SIG-M5 treated with dmso at 0.1 percent for 504 hours (cell line): Measurements from ENCODE around the gene BANP.
"Not testable (repeated sequence)": the region's sequence is repeated elsewhere in the genome, so short reads cannot be mapped to it uniquely, and the experiment has no call there.

Experiments
- DNase-seq: peaks from one replicate; lab custom pipeline; 2025; ENCODE audit not compliant: unreplicated experiment; lab: John Stamatoyannopoulos, UW

BANP gene

DNA sequence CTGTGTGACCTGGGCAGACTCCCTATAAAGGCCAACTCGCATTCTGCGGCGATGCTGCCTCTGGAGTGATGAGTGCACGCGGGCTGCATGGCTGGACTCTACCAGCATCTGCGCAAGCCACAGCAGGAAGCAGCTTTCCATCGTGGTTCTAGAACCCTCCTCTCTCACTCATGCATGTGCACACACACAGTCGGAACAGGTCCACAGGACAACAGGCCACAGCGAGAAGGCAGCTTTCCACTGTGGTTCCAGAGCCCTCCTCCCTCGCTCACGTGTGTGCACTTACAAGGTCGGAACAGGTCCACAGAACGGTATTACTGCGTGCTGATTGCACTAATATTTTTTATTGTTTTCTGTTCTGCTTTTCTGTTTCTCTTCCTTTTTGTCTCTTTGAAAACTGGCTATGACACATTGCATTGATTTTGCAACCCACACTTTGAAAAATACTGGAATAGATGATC is 92.9 kb downstream of the BANP start:
- DNase-seq = peak; percentile 71

DNA sequence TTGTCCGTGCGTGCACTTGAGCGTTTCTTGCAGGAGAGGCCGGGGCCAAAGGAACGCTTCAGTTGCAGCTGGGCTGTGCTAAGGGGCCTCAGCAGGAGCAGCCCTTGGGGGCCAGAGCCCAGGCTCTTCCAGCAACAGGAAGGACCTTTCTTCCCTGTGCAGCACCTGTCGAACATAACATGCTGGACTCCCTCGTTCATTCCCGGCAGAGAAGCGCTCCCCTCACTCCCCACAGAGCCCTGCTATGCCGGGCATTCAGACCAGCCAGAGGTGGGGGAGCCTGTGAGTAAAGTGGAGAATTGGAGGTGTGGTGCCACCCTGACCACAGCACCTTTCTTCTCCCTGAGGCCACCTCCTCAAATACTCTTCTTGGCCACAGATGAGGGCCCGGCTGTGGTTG is 94.1 kb downstream of the BANP start:
- DNase-seq = not testable (repeated sequence)

DNA sequence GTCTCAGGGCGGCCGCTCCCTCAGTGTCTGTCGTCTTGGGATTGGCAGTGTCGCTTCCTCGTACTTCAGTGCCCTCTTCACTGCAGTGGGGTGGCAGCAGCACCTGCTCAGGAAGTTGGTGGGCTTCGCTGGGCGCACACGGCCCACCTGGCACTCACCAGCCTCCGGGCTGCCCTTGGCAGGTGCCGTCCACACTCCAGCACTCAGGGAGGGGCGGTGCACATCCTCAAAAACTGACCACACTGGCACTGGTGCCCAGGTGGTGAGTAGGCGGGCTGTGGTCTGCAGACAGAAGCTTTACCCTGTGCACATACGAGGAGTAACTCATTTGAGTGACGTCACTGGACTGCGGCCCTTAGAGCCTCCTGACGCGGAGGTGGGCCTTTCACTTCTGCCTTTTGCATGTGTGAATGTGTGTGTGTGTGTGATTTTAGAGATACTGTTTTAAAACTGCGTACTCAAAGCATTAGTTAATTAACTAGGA is 94.6 kb downstream of the BANP start:
- DNase-seq = no peak

DNA sequence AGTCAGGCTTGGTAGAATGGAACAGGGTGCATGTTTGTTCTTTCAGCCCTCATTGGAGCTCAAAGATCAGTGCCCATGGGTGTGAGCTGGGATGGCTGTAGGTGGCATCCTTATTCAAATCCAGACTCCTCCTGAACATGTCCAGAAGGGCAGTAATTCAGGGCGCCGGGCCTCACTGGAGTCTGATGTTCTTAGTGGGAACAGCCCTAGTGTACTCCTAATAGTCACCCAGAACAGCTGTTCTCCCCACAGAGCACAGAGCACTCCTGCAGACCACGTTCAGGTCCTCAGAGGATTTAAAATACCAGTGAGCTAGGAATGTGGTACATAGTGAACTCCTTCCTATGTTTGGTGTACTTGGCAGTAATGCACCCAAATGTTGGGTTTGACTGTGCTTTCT is 96.2 kb downstream of the BANP start:
- no peak for DNase-seq

DNA sequence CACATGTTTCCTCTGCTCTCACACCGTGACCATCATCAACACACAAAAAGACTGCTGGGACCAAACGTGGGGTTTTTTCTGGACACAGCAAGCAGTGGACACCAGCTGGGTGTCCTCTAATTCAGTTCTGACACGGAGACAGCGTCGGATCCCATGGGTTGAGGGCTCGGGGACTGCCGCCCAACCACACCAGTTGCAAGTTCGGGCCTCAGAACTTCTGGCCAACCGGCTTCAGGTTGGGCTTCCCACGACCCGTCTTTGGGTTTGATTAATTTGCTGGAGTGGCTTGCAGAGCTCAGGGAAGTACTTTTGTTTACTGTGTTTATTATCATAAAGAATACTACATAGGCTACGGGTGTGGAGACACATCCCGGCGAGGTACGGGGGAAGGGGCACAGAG is 97.8 kb downstream of the BANP start:
- no peak for DNase-seq

DNA sequence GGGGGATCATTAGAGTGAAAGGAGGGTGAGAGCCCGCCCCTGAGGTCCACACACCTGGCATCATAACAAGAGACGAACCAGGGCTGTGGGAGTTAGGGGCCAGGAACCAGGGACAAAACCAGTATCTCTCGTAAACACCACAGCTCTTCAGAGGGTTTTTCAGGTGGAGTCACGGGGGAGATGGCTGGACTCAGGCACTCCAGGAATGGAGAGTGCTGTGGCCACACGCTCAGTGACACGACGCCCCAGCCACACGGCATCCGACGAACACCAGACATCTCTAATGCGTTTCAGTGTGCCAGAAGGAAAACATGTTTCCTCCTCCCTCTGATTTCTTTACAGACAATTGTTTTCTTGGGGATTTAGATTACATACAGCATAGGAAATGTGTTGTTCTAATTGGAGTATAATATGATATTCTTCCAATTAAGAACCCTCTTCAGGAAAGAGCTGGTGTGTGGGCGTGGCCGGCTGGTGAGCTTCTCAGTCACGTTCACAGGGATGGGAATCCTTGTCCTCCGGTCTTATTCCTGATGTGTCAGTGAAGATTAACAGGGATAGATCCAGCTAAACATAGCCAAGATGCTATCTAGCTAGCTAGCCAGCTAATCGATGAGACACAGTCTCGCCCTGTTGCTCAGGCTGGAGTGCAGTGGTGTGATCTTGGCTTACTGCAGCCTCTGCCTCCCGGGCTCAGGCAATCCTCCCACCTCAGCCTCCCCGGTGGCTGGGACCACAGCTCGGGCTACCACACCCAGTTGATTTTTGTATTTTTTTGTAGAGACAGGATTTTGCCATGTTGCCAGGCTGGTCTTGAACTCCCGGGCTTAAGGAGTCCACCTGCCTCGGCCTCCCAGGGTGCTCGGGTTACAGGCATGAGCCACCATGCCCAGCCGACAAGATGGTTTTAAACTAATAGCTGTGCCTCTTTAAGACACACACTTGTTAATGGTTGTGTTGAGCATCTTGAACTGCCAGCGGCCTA is 98.6 kb downstream of the BANP start:
- no peak for DNase-seq

DNA sequence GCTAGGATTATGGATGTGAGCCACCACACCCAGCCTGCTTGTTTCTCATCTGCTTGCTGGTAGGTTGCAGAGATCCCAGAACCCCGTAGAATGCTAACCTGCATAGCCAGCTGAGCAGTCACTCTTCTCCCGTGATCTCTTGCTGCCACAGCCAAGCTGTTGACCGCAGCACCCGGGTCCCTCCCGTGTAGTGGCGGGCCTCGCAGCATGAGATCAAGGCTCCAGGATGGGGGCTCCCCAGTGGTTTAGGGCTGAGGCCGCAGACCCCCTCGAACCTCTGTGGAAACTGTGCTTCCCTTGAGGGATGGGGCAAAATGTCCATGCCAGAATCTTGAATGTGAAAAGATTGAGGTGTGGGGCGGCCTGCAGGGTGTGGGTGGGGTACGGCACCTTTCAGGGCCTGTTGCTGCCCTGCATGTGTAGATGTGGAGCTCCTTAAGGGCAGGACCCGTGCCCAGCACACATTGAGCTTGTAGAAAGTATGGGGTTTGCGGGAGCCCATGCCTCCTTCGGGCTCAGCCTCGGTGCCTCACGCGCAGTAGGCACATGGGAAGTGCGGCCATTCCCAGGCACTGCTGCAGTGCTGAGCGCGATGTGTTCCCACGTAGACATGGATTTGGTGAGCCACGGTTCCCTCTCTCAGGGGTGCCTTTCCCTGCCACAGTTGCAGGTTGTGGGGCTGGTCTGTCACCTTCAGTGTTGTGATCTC is 99.9 kb downstream of the BANP start:
- no peak for DNase-seq

DNA sequence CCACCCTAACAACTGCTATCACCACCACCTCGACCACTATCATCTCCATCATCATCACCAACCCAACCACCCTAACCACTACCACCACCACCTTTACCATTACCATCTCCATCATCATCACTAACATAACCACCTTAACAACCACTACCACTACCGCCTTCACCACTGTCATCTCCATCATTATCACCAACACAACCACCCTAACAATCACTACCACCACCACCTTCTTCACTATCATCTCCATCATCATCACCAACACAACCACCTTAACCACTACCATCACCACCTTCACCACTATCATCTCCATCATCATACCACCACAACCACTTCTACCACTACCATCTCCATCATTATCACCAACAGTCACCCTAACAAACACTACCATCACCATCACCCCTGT is 101.4 kb downstream of the BANP start:
- no peak for DNase-seq

DNA sequence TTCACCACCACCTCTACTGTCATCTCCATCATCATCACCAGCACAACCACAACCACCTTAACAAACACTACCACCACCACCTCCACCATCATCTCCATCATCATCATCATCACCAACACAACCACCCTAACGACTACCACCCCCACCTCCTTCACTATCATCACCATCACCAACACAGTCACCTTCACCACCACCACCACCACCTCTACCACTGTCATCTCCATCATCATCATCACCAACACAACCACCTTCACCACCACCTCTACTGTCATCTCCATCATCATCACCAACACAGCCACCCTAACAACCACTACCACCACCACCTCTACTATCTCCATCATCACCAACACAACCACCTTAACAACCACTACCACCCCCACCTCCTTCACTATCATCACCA is 102.2 kb downstream of the BANP start:
- DNase-seq = not testable (repeated sequence)

DNA sequence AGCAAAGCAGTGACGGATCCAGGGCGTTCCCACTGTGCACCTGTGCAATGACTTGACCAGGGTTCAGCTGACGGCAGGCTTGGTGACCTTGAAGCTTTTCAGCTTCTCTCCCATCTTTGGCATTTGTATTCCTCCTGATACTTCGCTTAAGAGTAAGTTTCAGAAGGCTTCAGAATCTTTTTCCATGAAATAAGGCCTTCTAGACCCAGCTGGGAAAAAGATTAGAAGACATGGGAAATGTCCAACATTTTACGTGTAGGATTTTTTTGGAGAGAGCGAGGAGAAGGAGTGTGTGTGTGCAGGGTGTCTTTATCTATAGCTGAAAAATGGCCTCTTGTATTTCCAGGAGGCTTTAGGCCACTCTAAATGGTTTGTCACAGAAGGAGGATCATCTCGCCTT is 104.1 kb downstream of the BANP start:
- DNase-seq = no peak

DNA sequence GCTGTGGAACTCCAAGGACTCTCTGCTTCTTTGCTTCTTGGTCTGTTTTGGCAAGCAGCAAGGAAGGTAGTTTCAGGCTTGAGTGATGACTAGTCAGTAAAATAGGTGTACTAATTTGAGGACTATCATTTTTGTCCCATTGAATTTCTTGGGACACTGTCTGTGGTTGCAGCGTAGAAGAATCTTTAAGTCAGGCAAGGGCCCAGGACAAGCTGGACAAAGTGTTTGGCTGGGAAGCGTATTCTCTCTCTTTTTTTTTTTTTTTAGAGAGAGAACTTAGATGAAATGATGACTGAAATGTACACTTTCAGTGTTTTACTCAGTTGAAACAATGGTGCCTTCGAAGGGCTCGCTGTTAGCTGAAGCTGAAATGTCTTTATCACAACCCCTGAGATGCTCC is 105.0 kb downstream of the BANP start:
- no peak for DNase-seq

DNA sequence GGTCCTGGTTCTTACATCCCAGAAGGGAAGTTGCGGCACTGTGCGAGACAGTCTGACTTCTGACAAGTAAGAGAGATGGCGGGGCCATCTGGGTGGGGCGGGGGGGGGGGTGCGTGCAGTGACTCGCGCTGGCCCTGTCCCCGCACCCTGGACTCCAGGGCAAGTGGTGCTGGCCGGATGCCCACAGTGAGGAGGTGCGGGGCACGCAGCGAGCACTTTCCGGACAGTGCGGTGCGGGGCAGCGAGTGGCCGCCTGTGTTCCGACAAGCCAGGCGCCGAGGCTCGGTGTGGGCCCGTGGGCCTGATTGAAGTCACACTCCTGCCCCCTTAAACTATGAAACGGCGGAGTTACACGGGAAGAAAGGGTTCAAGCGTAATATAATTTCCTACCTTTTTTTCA is 106.4 kb downstream of the BANP start:
- DNase-seq = no peak

DNA sequence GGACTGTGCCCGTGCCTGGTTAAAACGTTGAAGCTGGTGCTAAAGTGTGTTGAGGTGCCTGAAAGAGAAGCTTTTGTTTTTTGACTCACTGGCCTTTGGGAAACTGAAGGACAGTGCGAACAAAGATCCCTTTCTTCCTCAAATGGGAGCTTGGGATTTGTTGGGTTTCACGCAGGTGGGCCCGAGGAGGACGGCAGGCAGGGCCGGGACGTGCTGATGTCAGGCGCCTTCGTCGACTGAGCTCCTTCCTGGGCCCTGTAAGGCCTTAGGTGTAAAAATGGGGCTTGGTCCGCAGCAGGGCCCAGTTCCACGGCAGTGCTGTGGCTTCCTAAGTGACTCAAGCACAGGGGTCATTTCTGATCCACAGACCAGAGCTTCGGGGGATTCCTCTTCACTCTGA is 106.9 kb downstream of the BANP start:
- no peak for DNase-seq

DNA sequence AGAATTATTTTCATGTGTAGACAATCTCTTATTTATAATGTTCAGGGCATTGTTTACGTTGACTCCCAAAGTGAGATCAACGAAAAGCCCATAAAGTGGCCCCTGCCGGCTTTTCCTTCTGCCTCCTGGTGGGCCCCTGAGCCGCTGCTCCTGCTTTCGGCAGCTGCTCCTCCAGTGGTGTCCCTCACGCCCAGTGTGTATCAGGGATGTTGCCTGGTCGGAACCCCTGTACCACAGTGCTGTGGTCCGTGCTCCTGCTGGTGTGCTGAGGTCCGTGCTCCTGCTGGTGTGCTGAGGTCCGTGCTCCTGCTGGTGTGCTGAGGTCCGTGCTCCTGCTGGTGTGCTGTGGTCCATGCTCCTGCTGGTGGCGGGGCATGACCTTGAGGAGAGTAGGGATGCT is 107.6 kb downstream of the BANP start:
- no peak for DNase-seq

DNA sequence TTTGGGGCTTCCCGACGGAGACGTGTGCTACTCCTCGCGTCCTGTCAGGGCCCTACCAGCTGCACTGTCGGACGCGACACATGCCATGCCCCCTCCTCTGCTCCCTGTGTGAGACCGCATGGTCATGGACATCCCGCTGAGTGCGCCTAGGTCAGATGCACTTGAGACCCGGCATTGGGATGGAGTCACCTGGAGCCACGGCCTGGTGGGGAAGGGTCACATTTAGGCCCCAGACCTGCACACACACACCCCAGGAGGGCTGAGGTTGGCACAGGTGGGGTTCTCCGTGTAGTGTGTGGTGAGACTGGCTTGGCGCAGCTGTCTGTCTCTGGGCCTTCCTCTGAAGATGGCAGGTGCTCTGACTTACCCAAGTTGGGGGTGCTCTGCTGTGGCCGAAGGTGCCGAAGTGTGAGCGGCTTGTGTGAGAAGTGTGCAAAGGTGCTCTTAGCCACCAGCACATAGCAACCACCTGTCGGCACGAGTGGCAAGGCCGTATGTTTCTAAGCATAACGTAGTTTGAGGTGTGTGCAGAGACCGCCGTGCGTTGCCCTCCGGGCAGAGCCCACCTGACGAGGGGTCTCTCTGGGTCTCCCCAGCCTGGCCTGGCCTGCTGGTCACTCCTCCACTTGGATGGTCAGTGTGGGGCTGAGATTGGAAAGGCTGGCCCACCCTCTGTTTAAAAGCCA is 108.6 kb downstream of the BANP start:
- DNase-seq = no peak

DNA sequence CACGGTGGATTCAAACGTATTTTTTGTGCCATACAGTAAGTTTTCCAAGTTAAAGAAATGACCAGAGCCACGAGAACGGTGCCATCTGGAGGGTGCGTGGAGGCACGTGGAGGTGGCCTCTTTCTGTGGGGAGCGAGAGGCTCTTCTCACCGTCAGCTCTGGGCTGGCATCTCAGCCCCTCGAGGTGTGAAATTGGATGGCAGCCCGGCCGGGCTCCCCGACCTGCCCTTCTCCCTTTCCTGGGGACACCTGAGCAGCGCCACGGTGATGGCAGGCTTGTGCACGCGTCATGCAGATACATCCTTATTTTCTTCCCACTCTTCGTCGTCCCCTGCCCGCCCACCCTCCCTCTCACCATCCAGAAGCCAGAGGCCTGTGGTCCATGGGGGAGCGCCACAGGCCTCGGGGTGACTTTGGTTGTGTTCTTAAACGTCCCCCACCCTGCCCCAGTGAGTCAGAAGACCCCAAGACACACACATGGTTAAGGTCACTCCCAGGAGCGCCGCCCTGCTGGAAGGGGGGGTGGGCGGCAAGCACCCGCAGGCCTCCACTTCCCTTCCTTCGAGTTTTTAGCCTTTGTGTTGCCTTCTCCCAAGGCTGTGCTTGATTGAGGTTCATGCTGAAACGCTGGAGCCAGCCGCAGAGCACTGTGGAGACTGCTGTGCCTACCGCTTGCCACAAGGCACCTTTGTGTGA is 109.4 kb downstream of the BANP start:
- DNase-seq = no peak

DNA sequence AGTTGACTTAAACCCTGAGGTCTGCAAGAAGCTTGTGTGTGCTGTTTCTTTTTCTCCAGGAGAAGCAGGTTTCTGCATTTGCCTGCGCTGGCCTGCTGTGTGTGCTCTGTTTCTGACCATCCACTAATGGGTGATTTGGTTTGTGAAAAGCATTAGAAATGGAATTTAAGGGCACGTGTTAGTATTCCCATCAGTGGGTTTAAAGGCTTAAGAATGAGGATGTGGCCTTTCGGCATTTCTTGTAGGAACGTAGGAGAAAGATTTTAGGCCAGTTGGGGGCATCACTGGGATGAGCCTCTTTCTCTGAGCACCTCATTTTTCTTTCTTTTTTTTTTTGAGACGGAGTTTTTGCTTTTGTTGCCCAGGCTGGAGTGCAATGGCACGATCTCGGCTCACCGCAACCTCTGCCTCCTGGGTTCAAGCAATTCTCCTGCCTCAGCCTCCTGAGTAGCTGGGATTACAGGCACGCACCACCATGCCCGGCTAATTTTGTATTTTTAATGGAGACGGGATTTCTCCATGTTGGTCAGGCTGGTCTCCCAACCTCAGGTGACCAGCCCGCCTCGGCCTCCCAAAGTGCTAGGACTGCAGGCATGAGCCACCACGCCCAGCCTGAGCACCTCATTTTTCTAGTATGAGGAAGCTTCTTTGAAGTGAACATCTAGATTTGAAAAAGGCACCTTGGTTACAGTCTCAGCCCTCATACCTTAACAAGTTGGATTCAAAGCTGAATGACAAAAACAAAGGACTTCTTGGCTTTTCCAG is 110.3 kb downstream of the BANP start:
- DNase-seq = no peak

DNA sequence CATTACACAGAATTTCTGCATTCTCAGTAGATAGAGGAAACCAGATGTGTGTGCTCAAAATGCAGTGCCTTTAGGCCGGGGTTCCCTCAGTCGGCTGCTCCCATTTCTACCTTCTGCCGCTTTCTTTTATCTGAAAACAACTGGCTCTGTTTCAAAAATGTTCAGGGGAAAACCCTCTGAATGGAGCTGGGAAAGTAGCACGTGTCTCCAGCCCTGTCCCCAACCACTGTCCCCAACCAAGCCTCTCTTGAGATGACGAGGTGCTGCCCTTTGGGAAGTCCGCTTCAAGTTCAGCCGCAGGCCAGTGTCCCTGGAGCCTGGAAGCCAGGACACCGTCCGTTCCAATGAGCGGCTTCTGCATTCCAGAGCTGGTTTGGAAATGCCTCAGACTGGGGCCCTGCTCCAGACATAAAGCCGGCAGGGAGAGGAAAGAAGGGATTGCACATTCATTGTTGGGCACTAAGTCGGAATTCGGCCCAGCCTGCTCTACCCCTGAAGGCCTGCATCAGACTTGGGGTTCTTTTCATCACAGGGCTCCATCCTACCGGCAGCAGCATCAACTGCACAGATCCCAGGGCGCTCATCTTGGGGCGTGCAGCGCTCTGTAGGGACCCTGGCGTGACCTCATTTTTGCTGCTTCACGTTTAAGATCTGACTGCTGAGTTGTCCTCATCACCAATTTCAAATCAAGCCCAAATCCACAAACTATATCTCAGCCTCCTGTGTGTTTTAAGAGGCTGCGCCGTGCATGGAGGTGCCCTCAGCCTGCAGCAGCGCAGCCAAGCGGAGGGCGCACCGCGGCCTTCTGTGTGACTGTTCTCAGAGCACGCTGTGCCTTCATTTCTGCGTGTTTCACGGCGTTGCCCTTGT is 111.3 kb downstream of the BANP start:
- no peak for DNase-seq

DNA sequence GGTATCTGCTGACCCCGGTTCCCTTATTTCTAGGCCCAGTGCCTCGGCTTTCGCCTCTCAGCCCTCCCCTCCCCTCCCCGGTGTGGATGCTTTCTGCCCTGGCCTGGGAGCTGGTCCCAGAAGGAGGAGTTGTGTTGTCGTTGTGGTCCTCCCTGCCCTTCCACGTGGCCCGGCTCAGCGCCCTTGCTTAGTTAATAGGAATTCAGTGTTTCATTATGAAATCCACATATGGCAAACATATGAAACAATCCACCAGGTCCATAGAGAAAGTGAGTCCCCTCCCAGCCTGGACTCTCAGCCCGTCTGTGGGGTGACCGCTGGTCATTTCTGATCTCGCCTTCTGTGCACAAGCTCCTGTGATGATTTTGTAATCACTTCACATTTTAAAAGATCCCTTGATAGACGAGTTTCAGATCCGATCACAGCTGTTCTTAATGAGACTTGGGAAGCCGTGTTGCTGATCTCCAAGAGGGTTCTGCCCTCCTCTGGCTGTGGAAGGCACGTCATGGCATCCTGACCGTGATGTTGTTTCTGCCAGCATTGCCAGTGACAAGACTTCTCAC is 112.1 kb downstream of the BANP start:
- DNase-seq = no peak
